Measurements from ENCODE around the gene FRMD4A.
"Not testable (repeated sequence)": the region's sequence is repeated elsewhere in the genome, so short reads cannot be mapped to it uniquely, and the experiment has no call there.

DNA sequence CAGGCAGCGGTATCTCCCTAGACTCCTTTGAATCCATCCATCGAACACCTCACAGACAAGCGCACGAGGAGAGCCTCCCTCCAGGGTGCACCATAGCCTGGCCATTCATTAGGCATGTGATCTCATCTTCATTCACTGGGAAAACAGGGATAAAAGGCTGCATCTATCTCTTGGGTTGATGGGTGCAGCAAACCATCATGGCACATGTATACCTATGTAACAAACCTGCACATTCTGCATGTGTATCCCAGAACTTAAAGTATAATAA, 552.1 kb downstream of the FRMD4A start:
- TF ChIP-seq, protein P1, sequence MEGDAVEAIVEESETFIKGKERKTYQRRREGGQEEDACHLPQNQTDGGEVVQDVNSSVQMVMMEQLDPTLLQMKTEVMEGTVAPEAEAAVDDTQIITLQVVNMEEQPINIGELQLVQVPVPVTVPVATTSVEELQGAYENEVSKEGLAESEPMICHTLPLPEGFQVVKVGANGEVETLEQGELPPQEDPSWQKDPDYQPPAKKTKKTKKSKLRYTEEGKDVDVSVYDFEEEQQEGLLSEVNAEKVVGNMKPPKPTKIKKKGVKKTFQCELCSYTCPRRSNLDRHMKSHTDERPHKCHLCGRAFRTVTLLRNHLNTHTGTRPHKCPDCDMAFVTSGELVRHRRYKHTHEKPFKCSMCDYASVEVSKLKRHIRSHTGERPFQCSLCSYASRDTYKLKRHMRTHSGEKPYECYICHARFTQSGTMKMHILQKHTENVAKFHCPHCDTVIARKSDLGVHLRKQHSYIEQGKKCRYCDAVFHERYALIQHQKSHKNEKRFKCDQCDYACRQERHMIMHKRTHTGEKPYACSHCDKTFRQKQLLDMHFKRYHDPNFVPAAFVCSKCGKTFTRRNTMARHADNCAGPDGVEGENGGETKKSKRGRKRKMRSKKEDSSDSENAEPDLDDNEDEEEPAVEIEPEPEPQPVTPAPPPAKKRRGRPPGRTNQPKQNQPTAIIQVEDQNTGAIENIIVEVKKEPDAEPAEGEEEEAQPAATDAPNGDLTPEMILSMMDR (optimal IDR thresholded peaks at IDR 0.05 in 1 of 3, IDR thresholded peaks at IDR 0.05 in 1 of 3, conservative IDR thresholded peaks at IDR 0.05 in 1 of 3; ENCODE audit: extremely low read depth in 1 of 3, insufficient read depth in 2 of 3, low read length in 3 of 3): not testable (repeated sequence)
- TF ChIP-seq EZH2 (IDR thresholded peaks at IDR 0.05; ENCODE audit: low read length): not testable (repeated sequence)
